GM19463 (cell line): ENCODE measurements around the gene HSPA8.

Source experiments
- ATAC-seq: cut with Tn5 transposase; IDR thresholded peaks from one replicate; pipeline ENCODE4 v1.9.1; 2021; ENCODE audit warnings: mild to moderate bottlenecking, moderate library complexity; ENCODE audit not compliant: unreplicated experiment

The HSPA8 gene

DNA sequence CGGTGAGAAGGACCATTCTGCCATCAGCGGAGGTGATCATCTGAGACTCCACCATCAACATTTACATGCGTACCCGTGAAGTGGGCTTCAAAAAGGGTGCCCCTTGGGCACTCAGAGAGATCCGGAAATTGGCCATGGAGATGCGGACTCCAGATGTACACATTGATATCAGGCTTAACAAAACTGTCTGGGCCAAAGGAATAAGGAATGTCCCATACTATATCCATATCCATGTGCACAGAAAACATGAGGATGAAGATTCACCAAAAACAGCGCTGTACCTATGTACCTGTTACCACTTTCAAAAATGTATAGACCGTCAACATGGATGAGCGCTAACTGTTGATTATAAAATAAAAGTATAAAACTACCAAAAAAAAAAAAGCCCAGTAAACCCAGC lies 10.8 kb downstream of the HSPA8 start:
- no peak for ATAC-seq

DNA sequence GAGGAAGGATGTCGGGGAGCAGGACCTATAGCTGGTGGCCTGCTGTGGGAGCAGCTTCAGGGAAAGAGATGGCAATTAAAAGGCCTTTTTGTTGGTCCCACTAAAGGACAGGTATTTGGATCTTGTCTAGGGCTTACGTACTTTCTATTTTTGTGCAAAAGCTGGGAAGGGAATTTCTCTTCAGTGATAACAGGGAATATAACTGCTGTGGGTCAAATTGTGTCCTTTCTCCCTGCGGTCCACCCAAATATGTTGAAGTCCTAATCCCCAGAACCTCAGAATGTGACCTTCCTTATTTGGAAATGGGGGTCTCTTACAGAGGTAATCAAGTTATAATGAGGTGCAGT lies 14.0 kb downstream of the HSPA8 start:
- no peak for ATAC-seq

DNA sequence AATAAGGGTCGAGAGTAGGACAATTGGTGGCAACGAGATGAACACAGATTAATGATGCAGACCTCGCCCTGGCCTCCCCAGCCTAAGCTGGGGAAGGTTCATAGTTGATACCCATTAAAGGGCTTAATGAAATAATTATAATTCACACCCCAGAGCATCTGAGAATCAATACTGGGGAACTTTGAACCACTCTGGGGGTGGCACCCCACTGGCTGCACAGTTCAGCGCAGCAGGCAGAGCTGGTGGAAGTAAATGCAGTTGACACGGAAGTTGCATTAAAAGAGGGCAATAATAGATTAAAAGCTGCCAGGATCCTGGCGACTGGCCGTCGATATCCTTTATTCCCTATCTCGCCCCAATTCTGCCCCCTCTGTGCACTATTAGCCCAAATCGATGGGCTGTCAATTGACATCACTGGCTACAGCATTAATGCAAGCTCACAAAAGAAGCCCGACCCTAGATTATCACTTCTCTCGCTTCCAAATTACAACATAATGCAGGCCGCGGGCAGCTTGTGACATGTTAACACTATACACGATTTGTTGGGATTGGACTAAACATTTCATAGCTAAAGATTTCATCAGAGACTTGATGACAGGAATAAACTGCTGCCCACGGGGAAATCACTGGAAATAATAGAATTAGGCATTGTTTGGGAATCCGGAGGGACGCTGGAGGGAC lies 14.5 kb downstream of the HSPA8 start:
- no peak for ATAC-seq

DNA sequence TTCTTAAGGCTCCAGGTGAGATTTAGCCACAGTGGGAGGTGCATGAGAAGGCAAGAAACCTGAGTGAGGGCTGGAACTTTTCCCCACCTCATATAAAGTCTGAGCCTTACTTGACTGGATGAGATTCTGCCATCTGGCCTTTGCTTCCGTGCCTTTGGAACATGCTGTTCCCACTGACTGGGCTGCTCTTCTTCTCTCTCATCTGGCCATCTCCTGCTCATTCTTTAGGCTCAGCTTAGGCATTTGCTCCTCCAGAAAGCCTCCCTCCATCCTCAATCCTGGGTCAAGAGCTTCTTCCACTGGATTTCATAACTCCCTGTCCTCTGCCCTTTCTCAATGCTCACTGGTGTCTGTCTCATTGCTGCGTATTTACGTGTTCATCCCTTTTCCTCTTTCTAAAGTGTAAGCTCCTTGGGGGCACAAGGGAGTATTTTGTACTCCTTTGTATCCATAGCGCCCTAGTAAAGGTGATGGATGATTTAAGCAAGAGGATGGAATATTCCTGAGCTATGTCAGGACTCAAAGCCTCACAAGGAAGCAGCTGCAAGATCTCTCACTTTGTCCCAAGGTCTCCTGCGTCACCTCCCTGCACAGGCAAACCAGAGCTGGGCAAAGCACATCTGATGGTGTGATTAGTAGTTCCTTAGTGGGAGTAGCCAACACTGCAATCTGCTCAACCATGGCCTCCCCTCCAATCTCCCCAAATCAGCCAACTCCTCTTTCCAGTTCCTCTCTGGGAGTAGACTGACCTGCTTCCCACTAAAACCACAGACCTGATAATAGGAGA lies 15.3 kb downstream of the HSPA8 start:
- ATAC-seq: no peak

DNA sequence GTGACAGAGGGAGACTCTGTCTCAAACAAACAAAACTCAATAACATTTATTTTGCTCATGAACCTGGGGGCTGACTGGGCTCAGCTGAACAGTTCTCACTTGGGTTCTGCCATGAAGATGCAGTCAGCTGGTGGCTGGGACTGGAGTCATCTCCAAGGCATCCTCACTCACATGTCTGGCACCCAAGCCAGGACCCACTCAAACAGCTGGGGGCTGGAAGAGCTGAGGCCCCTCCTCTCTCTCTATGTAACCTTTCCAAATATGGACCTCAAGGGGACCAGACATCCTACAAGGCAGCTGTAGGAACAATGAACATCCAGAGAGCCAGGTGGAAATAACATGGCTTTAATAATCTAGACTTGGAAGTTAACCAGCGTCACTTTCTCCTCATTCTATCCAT lies 16.8 kb downstream of the HSPA8 start:
- ATAC-seq: no peak

DNA sequence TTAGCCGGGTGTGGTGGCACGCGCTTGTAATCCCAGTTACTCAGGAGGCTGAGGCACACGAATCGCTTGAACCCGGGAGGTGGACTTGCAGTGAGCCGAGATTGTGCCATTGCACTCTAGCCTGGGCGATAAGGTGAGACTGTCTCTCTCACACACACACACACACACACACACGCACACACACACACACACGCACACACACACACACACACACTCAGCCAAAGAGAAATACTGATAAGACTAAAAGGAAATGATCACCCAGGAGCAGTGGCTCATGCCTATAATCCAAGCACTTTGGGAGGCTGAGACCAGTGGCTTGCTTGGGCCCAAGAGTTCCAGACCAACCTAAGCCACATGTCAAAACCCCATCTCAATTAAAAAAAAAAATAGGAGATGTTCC lies 20.8 kb downstream of the HSPA8 start:
- ATAC-seq: no peak

DNA sequence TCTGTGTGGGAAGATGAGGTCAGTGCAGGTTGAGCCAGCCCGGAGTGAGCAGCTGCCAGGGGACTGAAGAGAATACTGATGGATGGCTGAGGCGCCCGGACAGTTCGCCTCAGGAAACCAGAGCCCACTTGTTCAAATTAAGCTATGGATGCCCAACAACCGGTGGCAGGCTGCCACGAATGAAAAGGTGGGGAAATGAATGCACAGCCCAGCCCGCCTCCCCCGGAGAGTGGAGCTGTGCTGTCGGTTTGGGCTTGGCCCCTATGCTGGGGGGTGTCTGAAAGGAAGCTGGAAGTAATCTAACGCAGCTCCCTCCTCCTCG lies 21.9 kb downstream of the HSPA8 start:
- no peak for ATAC-seq

DNA sequence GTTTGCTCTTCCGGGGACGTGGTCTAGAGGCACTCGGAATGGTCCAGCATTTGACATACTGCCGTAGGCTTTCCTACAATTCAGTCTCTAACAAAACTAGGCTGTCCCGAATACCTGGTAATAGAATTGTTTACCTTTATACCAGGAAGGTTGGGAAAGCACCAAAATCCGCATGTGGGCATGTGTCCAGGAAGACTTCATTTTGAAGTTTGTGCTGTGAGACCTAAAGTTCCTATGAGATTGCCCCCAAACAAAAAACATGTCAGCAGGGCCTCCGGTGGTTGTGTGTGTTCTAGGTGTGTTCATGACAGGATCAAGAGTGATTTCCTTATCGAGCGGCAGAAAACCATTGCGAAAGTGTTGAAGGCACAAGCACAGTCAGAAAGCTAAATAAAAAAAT lies 26.1 kb downstream of the HSPA8 start:
- no peak for ATAC-seq

DNA sequence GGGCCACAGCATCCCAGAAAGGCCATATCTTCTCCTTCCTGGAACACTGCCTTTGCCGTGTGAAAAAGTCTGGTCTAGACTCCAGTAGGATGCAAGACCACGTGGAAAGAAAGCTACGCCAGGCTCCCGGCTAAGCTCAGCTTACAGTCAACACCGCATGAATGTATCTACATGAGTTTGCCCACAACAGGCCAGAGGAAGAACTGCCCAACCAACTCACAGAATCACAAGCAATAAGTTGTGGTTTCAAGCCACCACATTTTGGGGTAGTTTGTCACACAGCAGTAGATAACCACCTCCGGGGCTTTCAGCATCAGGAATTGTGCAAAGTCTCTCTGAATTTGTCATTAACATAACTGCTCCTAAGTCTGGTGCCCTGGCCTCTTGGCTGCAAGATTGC lies 27.3 kb downstream of the HSPA8 start:
- ATAC-seq: no peak

DNA sequence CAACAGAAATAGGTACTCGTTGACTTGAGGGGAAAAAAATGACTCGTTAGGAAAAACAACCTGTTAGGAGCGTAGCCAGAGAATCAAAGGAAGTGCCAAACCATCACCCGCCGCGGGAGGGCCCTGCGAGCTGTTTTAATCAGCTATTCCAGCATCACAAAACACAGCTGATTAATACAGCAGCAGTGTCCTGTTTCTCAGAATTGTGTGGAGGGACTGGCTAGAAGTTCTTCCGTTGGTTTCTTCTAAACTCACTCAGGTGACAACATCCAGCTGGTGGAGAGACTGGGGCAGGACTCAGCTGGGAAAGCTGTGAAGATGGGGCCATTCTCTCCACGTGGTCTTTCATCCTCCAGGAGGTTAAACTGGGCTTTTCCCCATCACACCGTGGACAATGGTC lies 28.0 kb downstream of the HSPA8 start:
- ATAC-seq: no peak

DNA sequence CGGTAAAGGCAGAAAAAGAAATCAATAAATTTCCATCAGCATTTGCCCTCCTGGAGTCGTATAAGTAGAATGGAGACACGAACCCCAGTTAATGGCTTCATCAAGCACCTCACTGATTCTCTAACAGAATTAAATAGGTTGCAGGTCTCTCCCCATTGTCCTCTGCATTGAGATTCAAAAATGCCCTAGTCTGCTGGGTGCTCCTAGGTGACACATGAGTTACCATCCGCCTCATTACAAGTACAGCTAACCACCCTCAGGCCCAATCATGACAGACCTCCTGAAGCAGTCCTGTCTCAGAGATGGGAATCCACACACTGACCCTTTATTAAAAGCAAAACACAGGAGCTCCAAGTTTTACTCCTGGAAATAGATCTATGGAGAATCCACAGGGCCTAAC lies 31.4 kb downstream of the HSPA8 start:
- ATAC-seq: no peak

DNA sequence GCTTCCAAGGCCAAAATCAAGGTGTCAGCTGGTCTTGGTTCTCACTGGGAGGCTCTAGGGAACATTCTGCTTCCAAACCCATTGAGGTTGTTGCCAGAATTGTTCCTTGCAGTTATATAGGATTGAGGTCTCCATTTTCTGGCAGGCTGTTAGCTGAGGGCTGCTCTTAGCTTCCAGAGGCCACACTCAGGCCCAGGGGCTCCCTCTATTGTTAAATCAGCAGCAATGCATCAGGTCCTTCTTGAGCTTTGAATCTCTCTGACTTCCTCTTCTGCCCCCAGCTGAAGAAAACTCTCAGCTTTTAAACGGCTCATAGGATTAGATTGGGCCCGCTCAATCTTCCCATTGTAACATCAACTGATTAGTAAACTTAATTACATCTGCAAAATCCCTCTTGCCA lies 41.0 kb downstream of the HSPA8 start:
- peak; percentile 68 for ATAC-seq

DNA sequence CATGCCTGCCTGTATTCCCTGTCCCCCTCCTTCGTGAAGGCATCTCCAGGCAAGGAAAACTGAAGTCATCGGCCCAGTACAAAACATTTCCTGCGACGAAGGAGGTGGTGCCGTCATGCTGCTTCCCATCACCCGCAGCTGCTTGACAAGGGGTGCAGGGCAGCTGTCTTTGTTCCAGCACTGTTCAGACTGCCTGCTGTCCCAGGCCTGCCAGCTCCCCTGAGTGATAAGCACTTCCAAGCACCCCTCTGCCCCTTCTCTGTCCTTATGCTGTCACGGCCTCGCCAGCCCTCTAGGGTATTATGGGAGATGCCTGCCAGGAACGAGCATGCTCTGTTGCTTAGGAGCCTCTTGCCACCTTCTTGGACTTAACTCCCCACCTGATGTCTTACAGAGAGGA lies 43.2 kb downstream of the HSPA8 start:
- no peak for ATAC-seq

DNA sequence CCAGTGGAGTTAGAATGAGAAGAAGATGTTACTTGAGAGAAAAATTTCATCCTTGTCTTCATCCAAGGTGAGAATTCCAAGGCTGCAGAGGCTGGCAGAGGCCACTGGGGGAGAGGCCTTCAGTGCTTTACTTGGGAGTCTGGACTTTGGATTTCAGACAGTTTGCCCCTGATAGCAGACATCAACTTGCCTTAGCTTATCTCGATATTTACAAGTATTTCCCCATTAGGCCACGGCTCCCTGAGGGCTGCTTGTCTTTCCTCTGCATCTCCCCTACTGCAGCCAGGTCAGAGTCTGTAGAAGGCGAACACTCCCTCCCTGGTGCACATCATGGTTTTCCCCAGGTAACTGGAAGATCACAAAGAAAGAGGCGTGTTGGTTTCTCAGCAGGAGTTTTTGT lies 50.4 kb downstream of the HSPA8 start:
- ATAC-seq: no peak
